Measurements from ENCODE around the gene ACOXL.

Gene ACOXL

DNA sequence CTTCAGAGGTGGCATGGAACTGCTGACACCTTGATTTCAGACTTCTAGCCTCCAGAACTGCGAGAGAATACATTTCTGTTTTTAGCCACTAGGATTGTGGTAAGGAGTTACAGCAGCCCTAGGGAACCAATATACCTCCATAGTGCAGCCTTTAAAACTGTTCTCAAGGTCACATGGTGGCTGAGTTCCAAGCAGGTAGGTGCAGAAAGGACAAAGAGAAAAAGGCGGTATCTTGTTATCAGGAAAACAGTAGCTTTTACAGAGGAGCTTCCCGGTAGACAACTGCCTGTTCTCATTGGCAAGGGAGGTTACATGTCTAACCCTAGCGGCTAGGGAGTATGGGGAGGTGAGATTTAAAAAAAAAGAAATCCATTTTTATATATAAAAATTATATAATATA is 292.1 kb downstream of the ACOXL start:
- POLR2A ChIA-PET: no interaction called here
- Histone ChIP-seq H3K27ac (ENCODE audit: extremely low read depth, low read depth, low read length) (no peak overlapping the region), H3K36me3 (ENCODE audit: control insufficient read depth in 2 of 2, insufficient read depth in 1 of 2, low read length in 2 of 2) (no peaks in the 10 kb centered on the region), H3K4me1 (ENCODE audit: control insufficient read depth, insufficient read depth, low read length) (no peaks in the 10 kb centered on the region), H3K9me3 (ENCODE audit: control insufficient read depth, insufficient read depth, low read depth, low read length) (no peaks in the 10 kb centered on the region), H3K4me3 (ENCODE audit: low read depth, low read length) (no peak overlapping the region)
- CTCF ChIA-PET: no interaction called here
- TF ChIP-seq PBX3 (CRISPR knock-in tag; IDR thresholded peaks at IDR 0.05) (no peak), ZNF274 (IDR thresholded peaks at IDR 0.05; ENCODE audit: low read length) (no peak), ZNF274 (tag by site-specific recombination; IDR thresholded peaks at IDR 0.05; ENCODE audit: borderline replicate concordance) (no peak), SETDB1 (IDR thresholded peaks at IDR 0.05; ENCODE audit: insufficient read length, low read length) (no peak), GLIS1 (tag by site-specific recombination; IDR thresholded peaks at IDR 0.05) (no peak)

DNA sequence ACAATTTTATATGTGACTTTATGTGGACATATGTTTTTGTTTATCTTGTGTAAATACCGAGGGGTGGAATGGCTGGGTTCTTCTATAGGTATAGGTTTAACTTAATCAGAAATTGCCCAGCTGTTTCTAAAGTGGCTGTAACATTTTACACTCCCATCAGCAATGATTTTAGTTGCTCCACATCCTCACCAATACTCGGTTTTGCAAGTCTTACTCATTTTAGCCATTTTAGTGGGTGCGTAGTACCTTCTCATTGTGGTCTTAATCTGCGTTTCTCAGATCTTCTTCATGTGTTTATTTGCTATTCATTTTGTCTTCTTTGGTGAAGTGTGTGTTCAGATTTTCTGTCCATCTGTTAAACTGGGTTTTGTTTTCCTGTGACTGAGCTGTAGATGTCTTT is 292.9 kb downstream of the ACOXL start:
- Histone ChIP-seq H3K4me1 (ENCODE audit: control insufficient read depth, insufficient read depth, low read length) (no peaks in the 10 kb centered on the region), H3K4me3 (ENCODE audit: low read depth, low read length) (no peak overlapping the region), H3K9me3 (ENCODE audit: control insufficient read depth, insufficient read depth, low read depth, low read length) (no peaks in the 10 kb centered on the region), H3K36me3 (ENCODE audit: control insufficient read depth in 2 of 2, insufficient read depth in 1 of 2, low read length in 2 of 2) (no peaks in the 10 kb centered on the region), H3K27ac (ENCODE audit: extremely low read depth, low read depth, low read length) (no peak overlapping the region)
- POLR2A ChIA-PET: no interaction called here
- CTCF ChIA-PET: no interaction called here
- TF ChIP-seq SETDB1 (IDR thresholded peaks at IDR 0.05; ENCODE audit: insufficient read length, low read length) (no peak), ZNF10 (tag by site-specific recombination; IDR thresholded peaks at IDR 0.05) (no peak), ZBTB8A (tag by site-specific recombination; IDR thresholded peaks at IDR 0.05) (no peak), ZNF549 (tag by site-specific recombination; IDR thresholded peaks at IDR 0.05) (no peak), REPIN1 (tag by site-specific recombination; IDR thresholded peaks at IDR 0.05; ENCODE audit: low read depth) (no peak), BCL11B (tag by site-specific recombination; IDR thresholded peaks at IDR 0.05; ENCODE audit: low read depth) (no peak), ATF2 (tag by site-specific recombination; IDR thresholded peaks at IDR 0.05; ENCODE audit: low read depth) (no peak), RBAK (tag by site-specific recombination; IDR thresholded peaks at IDR 0.05) (no peak), SCRT1 (tag by site-specific recombination; IDR thresholded peaks at IDR 0.05; ENCODE audit: borderline replicate concordance) (no peak), HOXA7 (CRISPR knock-in tag; IDR thresholded peaks at IDR 0.05; ENCODE audit: borderline replicate concordance) (no peak), SALL2 (tag by site-specific recombination; IDR thresholded peaks at IDR 0.05; ENCODE audit: borderline replicate concordance) (no peak), KLF9 (tag by site-specific recombination; IDR thresholded peaks at IDR 0.05; ENCODE audit: low read depth) (no peak), ZNF843 (tag by site-specific recombination; IDR thresholded peaks at IDR 0.05) (no peak), KLF8 (tag by site-specific recombination; IDR thresholded peaks at IDR 0.05) (no peak), ZFP41 (tag by site-specific recombination; IDR thresholded peaks at IDR 0.05; ENCODE audit: borderline replicate concordance) (no peak)
- TF ChIP-seq, protein P1, sequence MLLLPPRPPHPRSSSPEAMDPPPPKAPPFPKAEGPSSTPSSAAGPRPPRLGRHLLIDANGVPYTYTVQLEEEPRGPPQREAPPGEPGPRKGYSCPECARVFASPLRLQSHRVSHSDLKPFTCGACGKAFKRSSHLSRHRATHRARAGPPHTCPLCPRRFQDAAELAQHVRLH (tag by site-specific recombination; IDR thresholded peaks at IDR 0.05): no peak

- ChIA-PET POLR2A (no interaction called here), CTCF (no interaction called here)
- no peaks in the 10 kb centered on the region for H3K9me3 ChIP-seq (ENCODE audit: control insufficient read depth, insufficient read depth, low read depth, low read length)
- H3K36me3 ChIP-seq (ENCODE audit: control insufficient read depth in 2 of 2, insufficient read depth in 1 of 2, low read length in 2 of 2): no peaks in the 10 kb centered on the region
- H3K27ac ChIP-seq (ENCODE audit: extremely low read depth, low read depth, low read length): no peak overlapping the region
- TF ChIP-seq FEZF1 (tag by site-specific recombination; IDR thresholded peaks at IDR 0.05): no peak
- TF ChIP-seq, protein P2, sequence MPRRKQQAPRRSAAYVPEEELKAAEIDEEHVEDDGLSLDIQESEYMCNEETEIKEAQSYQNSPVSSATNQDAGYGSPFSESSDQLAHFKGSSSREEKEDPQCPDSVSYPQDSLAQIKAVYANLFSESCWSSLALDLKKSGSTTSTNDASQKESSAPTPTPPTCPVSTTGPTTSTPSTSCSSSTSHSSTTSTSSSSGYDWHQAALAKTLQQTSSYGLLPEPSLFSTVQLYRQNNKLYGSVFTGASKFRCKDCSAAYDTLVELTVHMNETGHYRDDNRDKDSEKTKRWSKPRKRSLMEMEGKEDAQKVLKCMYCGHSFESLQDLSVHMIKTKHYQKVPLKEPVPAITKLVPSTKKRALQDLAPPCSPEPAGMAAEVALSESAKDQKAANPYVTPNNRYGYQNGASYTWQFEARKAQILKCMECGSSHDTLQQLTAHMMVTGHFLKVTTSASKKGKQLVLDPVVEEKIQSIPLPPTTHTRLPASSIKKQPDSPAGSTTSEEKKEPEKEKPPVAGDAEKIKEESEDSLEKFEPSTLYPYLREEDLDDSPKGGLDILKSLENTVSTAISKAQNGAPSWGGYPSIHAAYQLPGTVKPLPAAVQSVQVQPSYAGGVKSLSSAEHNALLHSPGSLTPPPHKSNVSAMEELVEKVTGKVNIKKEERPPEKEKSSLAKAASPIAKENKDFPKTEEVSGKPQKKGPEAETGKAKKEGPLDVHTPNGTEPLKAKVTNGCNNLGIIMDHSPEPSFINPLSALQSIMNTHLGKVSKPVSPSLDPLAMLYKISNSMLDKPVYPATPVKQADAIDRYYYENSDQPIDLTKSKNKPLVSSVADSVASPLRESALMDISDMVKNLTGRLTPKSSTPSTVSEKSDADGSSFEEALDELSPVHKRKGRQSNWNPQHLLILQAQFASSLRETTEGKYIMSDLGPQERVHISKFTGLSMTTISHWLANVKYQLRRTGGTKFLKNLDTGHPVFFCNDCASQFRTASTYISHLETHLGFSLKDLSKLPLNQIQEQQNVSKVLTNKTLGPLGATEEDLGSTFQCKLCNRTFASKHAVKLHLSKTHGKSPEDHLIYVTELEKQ (tag by site-specific recombination; IDR thresholded peaks at IDR 0.05; ENCODE audit: borderline replicate concordance): no peak
- TF ChIP-seq ZNF280D (tag by site-specific recombination; IDR thresholded peaks at IDR 0.05): no peak
- no peak overlapping the region for H3K4me3 ChIP-seq (ENCODE audit: low read depth, low read length)
- H3K4me1 ChIP-seq (ENCODE audit: control insufficient read depth, insufficient read depth, low read length): 0 out of 2 replicates have a peak, but pooled peaks cover 3% of the 10 kb centered on the region
These were observed 296.3 kb downstream of the ACOXL start for GRCh38 chr2:111028720-111029119.

Measured in HEK293 (cell line).